HepG2 (cell line): ENCODE data around the gene COL4A2. TPM values are rescaled to one million over a fixed set of nuclear protein-coding genes. Genes with fewer than 3 reads are reported as not detected.

Experiments
- ATAC-seq: fragments of 200-7000 bp; cut with Tn5 transposase; 3 replicates; pipeline ENCODE4 v1.9.1; 2020; ENCODE audit warnings: mild to moderate bottlenecking, moderate library complexity
- BruUV-seq: library from RNA; stranded (reverse); fragments of 400-500 nt; replicated peaks from 2 replicates; lab custom pipeline; 2021; lab: Mats Ljungman, UMichigan
- CTCF ChIA-PET: fragments of 300-600 bp; formaldehyde crosslinking; extraction: SDS; loops from one replicate; lab custom pipeline; 2021; ENCODE audit warnings: low total read pairs, inconsistent platforms, low intra/inter-chr PET ratio; lab: Yijun Ruan, JAX
- POLR2A ChIA-PET: fragments of 350-600 bp; sonication (Branson Sonifier 250); formaldehyde crosslinking; loops from one replicate; lab custom pipeline; 2020; ENCODE audit warnings: antibody characterized with exemption, inconsistent platforms; lab: Yijun Ruan, JAX
- DNase-seq: peaks from one replicate; pipeline ENCODE4 v3.0.0-alpha.2; 2015; ENCODE audit warnings: low spot score
- FAIRE-seq: peaks from 3 replicates; lab custom pipeline; 2011; peaks lifted over from hg19 to GRCh38; lab: Jason Lieb, UNC
- H2AFZ ChIP-seq: one replicate; pipeline ENCODE4 v1.6.1; 2011; ENCODE audit warnings: low read length, inconsistent platforms
- H3K27ac ChIP-seq: fragments of 300-600 bp; 3 replicates; pipeline ENCODE4 v1.8.0; 2011; ENCODE audit warnings: mixed run types, mild to moderate bottlenecking, mixed read lengths, low read length, inconsistent platforms; ENCODE audit not compliant: insufficient read depth; ENCODE audit errors: extremely low read length
- H3K27me3 ChIP-seq, 2 experiments: fragments of 200-600 bp in 1 of 2; 2 replicates in 1 of 2; 3 replicates in 1 of 2; pipeline versions ENCODE4 v1.6.0 to v1.8.0; 2011; ENCODE audit warnings: low read length in 2 of 2, mild to moderate bottlenecking in 2 of 2, moderate library complexity in 2 of 2, inconsistent platforms in 1 of 2; ENCODE audit not compliant: insufficient read depth in 2 of 2, control insufficient read depth in 1 of 2
- H3K36me3 ChIP-seq, 2 experiments: fragments of 200-600 bp in 1 of 2; replicated peaks in 1 of 2; 2 replicates in 1 of 2; 3 replicates in 1 of 2; pipeline versions ENCODE4 v1.5.1 to v1.8.0; 2011; ENCODE audit warnings: low read length in 2 of 2, inconsistent platforms in 1 of 2; ENCODE audit not compliant: insufficient read depth in 2 of 2, control insufficient read depth in 1 of 2
- H3K4me1 ChIP-seq: 2 replicates; pipeline ENCODE4 v1.5.1; 2012; ENCODE audit warnings: low read length, inconsistent platforms; ENCODE audit not compliant: insufficient read depth
- H3K4me2 ChIP-seq: 2 replicates; pipeline ENCODE4 v1.6.0; 2011; ENCODE audit warnings: low read depth, low read length, inconsistent platforms
- H3K4me3 ChIP-seq, 3 experiments: fragments of 200-600 bp in 1 of 3; sonication (generic), shearing (Covaris generic) in 1 of 3; replicated peaks in 1 of 3; 2 replicates each; pipeline ENCODE4 v1.5.1; 2011 to 2016; ENCODE audit warnings: low read length in 3 of 3, inconsistent platforms in 2 of 3, low read depth in 2 of 3, mild to moderate bottlenecking in 2 of 3, control low read depth in 1 of 3, mixed read lengths in 1 of 3; ENCODE audit not compliant: insufficient read depth in 1 of 3
- H3K79me2 ChIP-seq: one replicate; pipeline ENCODE4 v1.6.1; 2011; ENCODE audit warnings: low read length, inconsistent platforms; ENCODE audit not compliant: insufficient read depth
- H3K9ac ChIP-seq: 2 replicates; pipeline ENCODE4 v1.6.0; 2011; ENCODE audit warnings: mild to moderate bottlenecking, low read depth, low read length, inconsistent platforms; ENCODE audit not compliant: insufficient read depth
- H3K9me3 ChIP-seq: 2 replicates; pipeline ENCODE4 v1.5.1; 2012; ENCODE audit warnings: mild to moderate bottlenecking, low read length
- H4K20me1 ChIP-seq: 2 replicates; pipeline ENCODE4 v1.6.0; 2011; ENCODE audit warnings: inconsistent platforms, mild to moderate bottlenecking, low read length, moderate library complexity; ENCODE audit not compliant: insufficient read depth
- AGO1 ChIP-seq: fragments of 200-400 bp; formaldehyde crosslinking; IDR thresholded peaks from 2 replicates; pipeline ENCODE4 v1.6.1; 2017; ENCODE audit warnings: mild to moderate bottlenecking, low read depth, low read length, moderate library complexity; ENCODE audit not compliant: poor library complexity, severe bottlenecking
- ASH2L ChIP-seq: fragments of 300-600, 200-600 bp; sonication (generic); IDR thresholded peaks from 2 replicates; pipeline ENCODE4 v1.7.0; 2017; ENCODE audit warnings: low read depth, mild to moderate bottlenecking, moderate library complexity, mixed read lengths, low read length; ENCODE audit not compliant: insufficient read length
- ATF1 ChIP-seq: IDR thresholded peaks from 2 replicates; pipeline ENCODE4 v1.6.1; 2016; ENCODE audit warnings: mild to moderate bottlenecking, control low read depth
- EEA1 ChIP-seq: sonication (generic); formaldehyde crosslinking; IDR thresholded peaks from 2 replicates; pipeline ENCODE4 v1.5.1; 2020; ENCODE audit warnings: mild to moderate bottlenecking, missing genetic modification reagents, borderline replicate concordance
- KLF16 ChIP-seq, 2 experiments: sonication (generic) in 1 of 2; formaldehyde crosslinking in 1 of 2; IDR thresholded peaks; 2 replicates each; pipeline versions ENCODE4 v1.6.1 to v1.8.0; 2016 to 2023; ENCODE audit warnings: missing genetic modification reagents in 2 of 2, missing compliant biosample characterization in 1 of 2
- MEIS1 ChIP-seq: sonication (generic); formaldehyde crosslinking; IDR thresholded peaks from 2 replicates; pipeline ENCODE4 v1.9.0; 2021; ENCODE audit warnings: mild to moderate bottlenecking, missing genetic modification reagents, moderate library complexity, borderline replicate concordance
- MTERF4 ChIP-seq: sonication (generic); formaldehyde crosslinking; IDR thresholded peaks from 2 replicates; pipeline ENCODE4 v1.8.0; 2023; ENCODE audit warnings: mild to moderate bottlenecking, missing genetic modification reagents
- NAIF1 ChIP-seq: sonication (generic); formaldehyde crosslinking; IDR thresholded peaks from 2 replicates; pipeline ENCODE4 v1.5.0; 2020; ENCODE audit warnings: mild to moderate bottlenecking, missing genetic modification reagents, borderline replicate concordance
- NR2F1 ChIP-seq, 2 experiments: fragments of 450-650 bp in 1 of 2; formaldehyde crosslinking in 1 of 2; IDR thresholded peaks; 2 replicates each; pipeline versions ENCODE4 v1.5.0 to v1.6.1; 2016 to 2020; ENCODE audit warnings: mild to moderate bottlenecking in 1 of 2, missing compliant biosample characterization in 1 of 2, missing genetic modification reagents in 1 of 2, moderate library complexity in 1 of 2
- SMAD9 ChIP-seq: sonication (generic); formaldehyde crosslinking; IDR thresholded peaks from 2 replicates; pipeline ENCODE4 v1.5.1; 2020; ENCODE audit warnings: mild to moderate bottlenecking, missing genetic modification reagents
- SP1 ChIP-seq, 2 experiments: fragments of 450-650 bp in 1 of 2; sonication (generic) in 1 of 2; formaldehyde crosslinking in 1 of 2; IDR thresholded peaks; 2 replicates each; pipeline versions ENCODE4 v1.4.0 to v1.6.1; 2016 to 2020; ENCODE audit warnings: missing genetic modification reagents in 1 of 2
- STAT5B ChIP-seq: sonication (generic); formaldehyde crosslinking; IDR thresholded peaks from 2 replicates; pipeline ENCODE4 v1.4.0; 2020; ENCODE audit warnings: missing genetic modification reagents
- TAF1 ChIP-seq: sonication (generic); formaldehyde crosslinking; IDR thresholded peaks from 2 replicates; pipeline ENCODE4 v1.4.0; 2020; ENCODE audit warnings: missing genetic modification reagents
- TAF15 ChIP-seq: fragments of 200-400 bp; formaldehyde crosslinking; IDR thresholded peaks from one replicate; pipeline ENCODE4 v1.6.1; 2018; ENCODE audit warnings: mild to moderate bottlenecking, low read depth, low read length; ENCODE audit not compliant: poor library complexity, severe bottlenecking
- ZBTB21 ChIP-seq: sonication (generic); formaldehyde crosslinking; IDR thresholded peaks from 2 replicates; pipeline ENCODE4 v1.4.0; 2020; ENCODE audit warnings: missing genetic modification reagents
- ZNF143 ChIP-seq: sonication (generic); formaldehyde crosslinking; IDR thresholded peaks from 2 replicates; pipeline ENCODE4 v1.4.0; 2020; ENCODE audit warnings: missing genetic modification reagents
- ZNF652 ChIP-seq: IDR thresholded peaks from 2 replicates; pipeline ENCODE4 v1.6.1; 2016; ENCODE audit warnings: low read depth, borderline replicate concordance
- WGBS: methylation state at CpG from one replicate; pipeline ENCODE4 v1.1.6; 2017; ENCODE audit warnings: low lambda C conversion rate; 5-methylcytosine and 5-hydroxymethylcytosine counted together
- in situ Hi-C: cut with HindIII; loops from 2 replicates; pipeline ENCODE4 v1.10.0; 2017; ENCODE audit warnings: low pct_unique_long_range_greater_than_20kb; ENCODE audit not compliant: extremely low pct_ligation_motif_present
- intact Hi-C: fragments of 100-400 bp; cut with micrococcal nuclease; formaldehyde crosslinking; loops from one replicate; pipeline ENCODE4 v1.10.0; 2022; ENCODE audit not compliant: unreplicated experiment
- polyA plus RNA-seq, 8 experiments: library from polyadenylated mRNA; depleted of rRNA in 3 of 8; stranded (reverse) in 7 of 8; unstranded in 1 of 8; fragments of >200 nt; fragmentation: Illumina TruSeq in 4 of 8; extraction: Trizol in 4 of 8; gene quantifications; 2 replicates each; pipeline versions ENCODE4 v1.2.1 to v1.2.3, GENCODE V29; 2011 to 2016; ENCODE audit warnings: low read depth in 4 of 8, missing spikeins in 1 of 8, mixed read lengths in 1 of 8; ENCODE audit not compliant: insufficient read depth in 1 of 8
- total RNA-seq, 5 experiments: library from RNA; depleted of rRNA; stranded (reverse); fragments of >200 nt; fragmentation: Illumina TruSeq; extraction: Trizol; gene quantifications; 2 replicates each; pipeline ENCODE4 v1.2.3, GENCODE V29; 2016; ENCODE audit warnings: low read depth in 1 of 5

COL4A2 gene
- total and polyA plus RNA-seq, 2 of the 13 experiments (the other 11 are each of a cell fraction or from before 2014, with no cell fraction given): 0.22 to 1.9 TPM

DNA sequence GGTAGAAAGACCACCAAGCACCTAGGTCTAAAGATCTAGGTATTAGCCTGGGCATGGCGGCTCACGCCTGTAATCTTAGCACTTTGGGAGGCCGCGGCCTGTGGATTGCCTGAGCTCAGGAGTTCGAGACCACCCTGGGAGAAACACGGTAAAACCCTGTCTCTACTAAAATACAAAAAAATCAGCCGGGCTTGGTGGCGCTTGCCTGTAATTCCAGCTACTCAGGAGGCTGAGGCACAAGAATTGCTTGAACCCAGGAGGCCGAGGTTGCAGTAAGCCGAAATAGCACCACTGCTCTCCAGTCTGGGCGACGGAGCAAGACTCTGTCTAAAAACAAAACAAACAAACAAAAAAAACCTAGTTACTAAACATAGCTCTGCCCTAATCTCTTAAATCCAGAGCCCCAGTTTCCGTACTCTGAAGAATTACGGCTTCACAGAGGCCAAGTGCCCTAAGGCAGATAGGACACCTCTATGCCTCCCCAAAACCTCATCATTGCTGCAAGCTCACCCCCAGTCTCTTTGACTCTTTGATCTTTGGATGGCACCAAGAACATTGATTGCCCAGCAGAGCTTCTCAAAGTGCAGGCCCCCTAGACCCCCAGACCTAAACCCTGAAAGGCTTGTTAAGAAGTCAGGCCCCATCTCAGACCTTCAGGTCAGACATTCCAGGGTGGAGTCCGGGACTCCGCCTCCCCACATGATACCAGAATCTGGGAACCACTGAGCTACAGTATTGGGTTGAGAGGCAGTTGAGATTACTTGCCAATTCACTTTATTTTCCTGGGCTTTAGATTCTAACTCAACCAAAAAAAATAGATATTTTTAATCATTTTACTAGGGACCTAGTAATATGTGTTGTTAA, 2.8 kb downstream of the COL4A2 start:
- Histone ChIP-seq H3K27ac (no peak overlapping the region), H2AFZ (no peak overlapping the region), H3K4me2 (no peak overlapping the region), H3K27me3 (peaks cover 7 to 66% of the 10 kb centered on the region in 2 experiments; a peak in 4 of 5 replicates), H3K4me1 (peaks cover 11% of the 10 kb centered on the region), H3K79me2 (no peaks in the 10 kb centered on the region), H3K36me3 (no peaks in the 10 kb centered on the region), H4K20me1 (no peaks in the 10 kb centered on the region), H3K9me3 (no peaks in the 10 kb centered on the region), H3K4me3 (no peak overlapping the region), H3K9ac (no peak overlapping the region)
- in situ Hi-C loops: no loop called here
- no peak for DNase-seq
- CTCF ChIA-PET: no interaction called here
- no peak for ATAC-seq
- FAIRE-seq: no peak
- POLR2A ChIA-PET: no interaction called here
- TF ChIP-seq ZNF143 (CRISPR knock-in tag): no peak
- TF ChIP-seq KLF16 (CRISPR knock-in tag; IDR thresholded peaks at IDR 0.05): no peak
- no peak for TF ChIP-seq NAIF1 (CRISPR knock-in tag)
- no peak for TF ChIP-seq AGO1
- no peak for TF ChIP-seq STAT5B (CRISPR knock-in tag)
- no peak for TF ChIP-seq SMAD9 (CRISPR knock-in tag)
- TF ChIP-seq MTERF4 (CRISPR knock-in tag): no peak
- no peak for TF ChIP-seq EEA1 (CRISPR knock-in tag)
- no peak for TF ChIP-seq ASH2L
- TF ChIP-seq TAF1 (CRISPR knock-in tag): no peak
- TF ChIP-seq MEIS1 (CRISPR knock-in tag): no peak
- no peak for TF ChIP-seq SP1 (IDR thresholded peaks at IDR 0.05)
- TF ChIP-seq SP1 (CRISPR knock-in tag; IDR thresholded peaks at IDR 0.05): no peak
- TF ChIP-seq ATF1 (CRISPR knock-in tag): no peak
- TF ChIP-seq TAF15: no peak
- no peak for TF ChIP-seq ZNF652 (CRISPR knock-in tag)
- TF ChIP-seq ZBTB21: no peak
- TF ChIP-seq NR2F1 (CRISPR knock-in tag; IDR thresholded peaks at IDR 0.05): no peak
- BruUV-seq: no TSS peak
- 77% methylated on average over 11 of the region's 16 CpGs for WGBS
- intact Hi-C loops: no loop called here
